PC-3 (cell line): ENCODE measurements around the gene FRMD5. TPM values are rescaled to one million over a fixed set of nuclear protein-coding genes. Genes with fewer than 3 reads are reported as not detected.

Source experiments
- ATAC-seq: fragments of 200-7000 bp; cut with Tn5 transposase; 2 replicates; pipeline ENCODE4 v1.9.1; 2020; ENCODE audit warnings: mild to moderate bottlenecking, moderate library complexity
- BruUV-seq: library from RNA; stranded (reverse); fragments of 400-500 nt; replicated peaks from 2 replicates; lab custom pipeline; 2021; lab: Mats Ljungman, UMichigan
- CTCF ChIA-PET: fragments of 300-600 bp; sonication (Branson Sonifier 250); formaldehyde crosslinking; loops from one replicate; lab custom pipeline; 2022; ENCODE audit warnings: antibody characterized with exemption; lab: Charles Lee
- POLR2A ChIA-PET: fragments of 300-600 bp; sonication (Branson Sonifier 250); formaldehyde crosslinking; loops from one replicate; lab custom pipeline; 2022; ENCODE audit warnings: antibody characterized with exemption; ENCODE audit not compliant: unreplicated experiment; lab: Charles Lee
- DNase-seq: peaks from one replicate; pipeline ENCODE4 v3.0.0-alpha.2; 2015
- H2AFZ ChIP-seq: fragments of 300-600 bp; sonication (generic); 2 replicates; pipeline ENCODE4 v1.6.0; 2016; ENCODE audit warnings: antibody characterized with exemption, low read length
- H3F3A ChIP-seq: fragments of 300-600 bp; sonication (generic); one replicate; pipeline ENCODE4 v1.6.0; 2017; ENCODE audit warnings: antibody characterized with exemption, low read length, control low read depth, mild to moderate bottlenecking; ENCODE audit not compliant: unreplicated experiment
- H3K27ac ChIP-seq: fragments of 300-600 bp; sonication (generic); 2 replicates; pipeline ENCODE4 v1.5.1; 2016; ENCODE audit warnings: mild to moderate bottlenecking, low read length
- H3K27me3 ChIP-seq: fragments of 300-600 bp; sonication (generic); 2 replicates; pipeline ENCODE4 v1.6.1; 2016; ENCODE audit warnings: low read length, mixed read lengths
- H3K36me3 ChIP-seq: fragments of 300-600 bp; sonication (generic); 2 replicates; pipeline ENCODE4 v1.6.1; 2016; ENCODE audit warnings: low read depth, mixed run types, low read length, mixed read lengths
- H3K4me1 ChIP-seq: fragments of 300-600 bp; sonication (generic); 2 replicates; pipeline ENCODE4 v1.5.1; 2016; ENCODE audit warnings: low read length; ENCODE audit not compliant: insufficient read depth
- H3K4me2 ChIP-seq: fragments of 300-600 bp; sonication (generic); 2 replicates; pipeline ENCODE4 v1.6.0; 2016; ENCODE audit warnings: low read length
- H3K4me3 ChIP-seq: fragments of 300-600 bp; sonication (generic); 2 replicates; pipeline ENCODE4 v1.5.1; 2016; ENCODE audit warnings: mild to moderate bottlenecking, low read length, mixed read lengths
- H3K79me2 ChIP-seq: fragments of 300-600 bp; sonication (generic); 2 replicates; pipeline ENCODE4 v1.6.1; 2017; ENCODE audit warnings: low read length, mixed read lengths
- H3K9ac ChIP-seq: fragments of 300-600 bp; sonication (generic); 2 replicates; pipeline ENCODE4 v1.6.0; 2016; ENCODE audit warnings: mild to moderate bottlenecking, low read length
- H3K9me2 ChIP-seq: fragments of 300-600 bp; sonication (generic); replicated peaks from 2 replicates; pipeline ENCODE4 v1.6.1; 2016; ENCODE audit warnings: mixed run types, low read length, mixed read lengths
- H3K9me3 ChIP-seq: fragments of 300-600 bp; sonication (generic); 2 replicates; pipeline ENCODE4 v1.6.1; 2016; ENCODE audit warnings: low read length, mixed read lengths
- H4K20me1 ChIP-seq: fragments of 300-600 bp; sonication (generic); 2 replicates; pipeline ENCODE4 v1.6.1; 2016; ENCODE audit warnings: low read length, mixed read lengths
- EZH2 ChIP-seq: fragments of 300-600 bp; sonication (generic); IDR thresholded peaks from one replicate; pipeline ENCODE4 v1.6.1; 2017; ENCODE audit warnings: antibody characterized with exemption, mild to moderate bottlenecking, low read length; ENCODE audit not compliant: unreplicated experiment
- EZH2phosphoT487 ChIP-seq: fragments of 300-600 bp; sonication (generic); IDR thresholded peaks from 2 replicates; pipeline ENCODE4 v1.6.1; 2018; ENCODE audit warnings: mild to moderate bottlenecking, antibody characterized with exemption, low read length, borderline replicate concordance
- intact Hi-C: fragments of 100-400 bp; cut with micrococcal nuclease; formaldehyde crosslinking; loops from 2 replicates; pipeline ENCODE4 v1.9.0; 2023
- total RNA-seq: library from RNA; depleted of rRNA; stranded (reverse); fragments of >200 nt; gene quantifications from 2 replicates; pipeline ENCODE4 v1.2.3, GENCODE V29; 2014
- TF ChIP-seq, protein P1 (sequence below): fragments of 300-600 bp; sonication (generic); conservative IDR thresholded peaks from 2 replicates; pipeline ENCODE4 v1.5.1; 2017; ENCODE audit warnings: antibody characterized with exemption, low read depth, mild to moderate bottlenecking, low read length

The FRMD5 gene
- total RNA-seq, 1 experiment from 2014 or later: 8.7 TPM

- ATAC-seq (no peak), DNase-seq (no peak)
- peaks cover 35% of the 10 kb centered on the region for H3K4me1 ChIP-seq
- H3F3A ChIP-seq: peaks cover 11% of the 10 kb centered on the region
- no peak overlapping the region for H2AFZ ChIP-seq
- TF ChIP-seq EZH2phosphoT487 (no peak), EZH2 (no peak)
- TF ChIP-seq, protein P1, sequence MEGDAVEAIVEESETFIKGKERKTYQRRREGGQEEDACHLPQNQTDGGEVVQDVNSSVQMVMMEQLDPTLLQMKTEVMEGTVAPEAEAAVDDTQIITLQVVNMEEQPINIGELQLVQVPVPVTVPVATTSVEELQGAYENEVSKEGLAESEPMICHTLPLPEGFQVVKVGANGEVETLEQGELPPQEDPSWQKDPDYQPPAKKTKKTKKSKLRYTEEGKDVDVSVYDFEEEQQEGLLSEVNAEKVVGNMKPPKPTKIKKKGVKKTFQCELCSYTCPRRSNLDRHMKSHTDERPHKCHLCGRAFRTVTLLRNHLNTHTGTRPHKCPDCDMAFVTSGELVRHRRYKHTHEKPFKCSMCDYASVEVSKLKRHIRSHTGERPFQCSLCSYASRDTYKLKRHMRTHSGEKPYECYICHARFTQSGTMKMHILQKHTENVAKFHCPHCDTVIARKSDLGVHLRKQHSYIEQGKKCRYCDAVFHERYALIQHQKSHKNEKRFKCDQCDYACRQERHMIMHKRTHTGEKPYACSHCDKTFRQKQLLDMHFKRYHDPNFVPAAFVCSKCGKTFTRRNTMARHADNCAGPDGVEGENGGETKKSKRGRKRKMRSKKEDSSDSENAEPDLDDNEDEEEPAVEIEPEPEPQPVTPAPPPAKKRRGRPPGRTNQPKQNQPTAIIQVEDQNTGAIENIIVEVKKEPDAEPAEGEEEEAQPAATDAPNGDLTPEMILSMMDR: no peak
- H3K4me3 ChIP-seq: no peak overlapping the region
- peak overlapping the region; percentile 71 for H3K4me2 ChIP-seq
- intact Hi-C loops: loop anchor here (5.0 kb wide), 1 partner anchor 56 kb away; no protein-coding TSS in a partner anchor
- peak overlapping the region; percentile 96 for H3K27ac ChIP-seq
- CTCF ChIA-PET: no interaction called here
- no peaks in the 10 kb centered on the region for H3K79me2 ChIP-seq
- H3K9me3 ChIP-seq: no peaks in the 10 kb centered on the region
- H4K20me1 ChIP-seq: no peaks in the 10 kb centered on the region
- peak overlapping the region; percentile 72; the same call in 1 of the 2 replicates for H3K9ac ChIP-seq
- H3K27me3 ChIP-seq: no peaks in the 10 kb centered on the region
- BruUV-seq: no TSS peak
- no peaks in the 10 kb centered on the region for H3K9me2 ChIP-seq
- H3K36me3 ChIP-seq: no peaks in the 10 kb centered on the region
- POLR2A ChIA-PET: no interaction called here
Measured at GRCh38 chr15:44101286-44101685, 93.8 kb downstream of the FRMD5 start.

- H3K4me3 ChIP-seq: no peak overlapping the region
- peaks cover 35% of the 10 kb centered on the region for H3K4me1 ChIP-seq
- CTCF ChIA-PET: no interaction called here
- H4K20me1 ChIP-seq: no peaks in the 10 kb centered on the region
- no peak for DNase-seq
- H3F3A ChIP-seq: peaks cover 11% of the 10 kb centered on the region
- no TSS peak for BruUV-seq
- no peaks in the 10 kb centered on the region for H3K79me2 ChIP-seq
- POLR2A ChIA-PET: no interaction called here
- intact Hi-C loops: loop anchor here (5.0 kb wide), 1 partner anchor 58 kb away; no protein-coding TSS in a partner anchor
- H3K36me3 ChIP-seq: no peaks in the 10 kb centered on the region
- no peak overlapping the region for H2AFZ ChIP-seq
- H3K27me3 ChIP-seq: no peaks in the 10 kb centered on the region
- H3K9ac ChIP-seq: no peak overlapping the region
- no peaks in the 10 kb centered on the region for H3K9me3 ChIP-seq
- TF ChIP-seq, protein P1: no peak
- no peak for TF ChIP-seq EZH2phosphoT487
- TF ChIP-seq EZH2: no peak
- H3K4me2 ChIP-seq: no peak overlapping the region
- no peaks in the 10 kb centered on the region for H3K9me2 ChIP-seq
- ATAC-seq: no peak
- H3K27ac ChIP-seq: no peak overlapping the region
Measured at GRCh38 chr15:44099671-44100070, 95.4 kb downstream of the FRMD5 start.

DNA sequence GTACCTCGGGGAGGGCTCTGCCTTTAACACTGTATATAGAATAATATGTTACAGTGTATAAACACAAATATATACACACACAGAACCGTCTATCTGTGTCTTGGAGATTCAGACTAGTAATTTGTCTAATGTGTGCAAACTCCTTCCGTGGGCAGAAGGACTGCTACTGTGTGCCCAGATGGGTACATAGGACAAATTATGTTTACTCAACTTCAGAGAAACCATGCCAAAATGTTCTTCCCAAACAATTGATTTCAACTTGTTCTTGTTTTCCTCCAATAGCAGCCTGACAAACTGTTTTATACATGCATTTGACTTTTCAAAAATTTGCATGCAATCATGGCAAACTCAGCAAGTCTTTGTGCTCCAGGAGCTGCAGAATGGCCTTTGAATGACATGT is 97.5 kb downstream of the FRMD5 start:
- ChIA-PET POLR2A (no interaction called here), CTCF (no interaction called here)
- H3K9me3 ChIP-seq: no peaks in the 10 kb centered on the region
- H2AFZ ChIP-seq: no peak overlapping the region
- ATAC-seq (no peak), DNase-seq (no peak)
- H3K9me2 ChIP-seq: no peaks in the 10 kb centered on the region
- no peaks in the 10 kb centered on the region for H4K20me1 ChIP-seq
- peaks cover 16% of the 10 kb centered on the region for H3K4me1 ChIP-seq
- H3K4me2 ChIP-seq: no peak overlapping the region
- no peaks in the 10 kb centered on the region for H3K27me3 ChIP-seq
- no peak overlapping the region for H3K4me3 ChIP-seq
- TF ChIP-seq EZH2 (no peak), EZH2phosphoT487 (no peak)
- TF ChIP-seq, protein P1: no peak
- BruUV-seq: no TSS peak
- no peak overlapping the region for H3K9ac ChIP-seq
- peaks cover 5% of the 10 kb centered on the region for H3F3A ChIP-seq
- no peaks in the 10 kb centered on the region for H3K36me3 ChIP-seq
- intact Hi-C loops: no loop called here
- no peak overlapping the region for H3K27ac ChIP-seq
- no peaks in the 10 kb centered on the region for H3K79me2 ChIP-seq
